ENCODE results near the gene ZNF544. TPM values are rescaled to one million over a fixed set of nuclear protein-coding genes. Genes with fewer than 3 reads are reported as not detected.

Gene ZNF544
- total RNA-seq, 1 experiment from 2014 or later = 63.8 TPM

GRCh38 chr19:58311345-58311865 lies 82.7 kb downstream of the ZNF544 start (continued):
- TF ChIP-seq E2F1 (CRISPR knock-in tag; IDR thresholded peaks at IDR 0.05) (no peak), ZNF138 (CRISPR knock-in tag; conservative IDR thresholded peaks at IDR 0.05) (no peak), ERG (CRISPR knock-in tag; IDR thresholded peaks at IDR 0.05) (no peak), TEAD1 (CRISPR knock-in tag; IDR thresholded peaks at IDR 0.05) (no peak), ZNF512 (CRISPR knock-in tag; IDR thresholded peaks at IDR 0.05; ENCODE audit: borderline replicate concordance) (no peak), JAZF1 (CRISPR knock-in tag; IDR thresholded peaks at IDR 0.05) (no peak), ETV6 (CRISPR knock-in tag; IDR thresholded peaks at IDR 0.05) (no peak)

Other genes starting within 250 kb of the ZNF544 start
- gene ZNF606, start 226.1 kb upstream of the ZNF544 start, total RNA-seq (2021) = 24.5 to 26.2 TPM (median 26.1 TPM) in 3 replicates
- gene ZSCAN1, start 194.9 kb upstream of the ZNF544 start, total RNA-seq (2021) = 0.69 to 1.3 TPM (median 0.78 TPM) in 3 replicates
- gene ZNF135, start 169.6 kb upstream of the ZNF544 start, total RNA-seq (2021) = 5.6 to 8.0 TPM (median 7.2 TPM) in 3 replicates
- gene ZSCAN18, start 130.7 kb upstream of the ZNF544 start, total RNA-seq (2021) = 55.9 to 65.5 TPM (median 64.8 TPM) in 3 replicates
- 16.3 to 18.3 TPM (median 16.5 TPM) in 3 replicates for gene ZNF329, start 78.1 kb upstream of the ZNF544 start, total RNA-seq (2021)
- 25.4 to 28.8 TPM (median 27.5 TPM) in 3 replicates for gene ZNF274, start 45.9 kb upstream of the ZNF544 start, total RNA-seq (2021)
- gene ZNF8, start 50.0 kb downstream of the ZNF544 start, total RNA-seq (2021) = 18.8 to 19.1 TPM (median 18.9 TPM) in 3 replicates
- gene ERVK3-1, start 76.5 kb downstream of the ZNF544 start, total RNA-seq (2021) = 23.1 to 26.0 TPM (median 24.0 TPM) in 3 replicates
- 3.2 TPM in 3 replicates for gene ZSCAN22, start 98.1 kb downstream of the ZNF544 start, total RNA-seq (2021)
- gene A1BG, start 124.6 kb downstream of the ZNF544 start, total RNA-seq (2021) = 22.6 to 24.3 TPM (median 23.4 TPM) in 3 replicates
- gene ZNF497, start 133.8 kb downstream of the ZNF544 start, total RNA-seq (2021) = 1.7 to 2.1 TPM (median 2.0 TPM) in 3 replicates
- 3.4 to 4.9 TPM (median 4.6 TPM) in 3 replicates for gene ZNF837, start 152.1 kb downstream of the ZNF544 start, total RNA-seq (2021)
- gene RPS5, start 158.4 kb downstream of the ZNF544 start, total RNA-seq (2021) = 1,498 to 1,502 TPM (median 1,501 TPM) in 3 replicates
- 1.1 to 1.8 TPM (median 1.5 TPM) in 3 replicates for gene RNF225, start 166.7 kb downstream of the ZNF544 start, total RNA-seq (2021)
- gene ZNF584, start 179.7 kb downstream of the ZNF544 start, total RNA-seq (2021) = 6.6 to 6.8 TPM (median 6.8 TPM) in 3 replicates
- 2.3 to 2.7 TPM (median 2.6 TPM) in 3 replicates for gene ZNF132, start 211.2 kb downstream of the ZNF544 start, total RNA-seq (2021)
- 3.3 to 4.0 TPM (median 3.4 TPM) in 3 replicates for gene ZNF324B, start 222.7 kb downstream of the ZNF544 start, total RNA-seq (2021)
- gene ZNF324, start 238.2 kb downstream of the ZNF544 start, total RNA-seq (2021) = 5.1 to 5.9 TPM (median 5.7 TPM) in 3 replicates
- gene ZNF446, start 247.4 kb downstream of the ZNF544 start, total RNA-seq (2021) = 5.0 to 6.5 TPM (median 6.0 TPM) in 3 replicates

Data from WTC11 (cell line).